ENCODE results near the gene RHBDD1. TPM values are rescaled to one million over a fixed set of nuclear protein-coding genes. Genes with fewer than 3 reads are reported as not detected.
A peak's percentile ranks its signal among the peaks of the same experiment; 100 is the strongest.
"Not testable (repeated sequence)": the region's sequence is repeated elsewhere in the genome, so short reads cannot be mapped to it uniquely, and the experiment has no call there.

Gene RHBDD1
- polyA plus RNA-seq, 3 donors: 29.4 to 30.9 (median 30.9) TPM

DNA sequence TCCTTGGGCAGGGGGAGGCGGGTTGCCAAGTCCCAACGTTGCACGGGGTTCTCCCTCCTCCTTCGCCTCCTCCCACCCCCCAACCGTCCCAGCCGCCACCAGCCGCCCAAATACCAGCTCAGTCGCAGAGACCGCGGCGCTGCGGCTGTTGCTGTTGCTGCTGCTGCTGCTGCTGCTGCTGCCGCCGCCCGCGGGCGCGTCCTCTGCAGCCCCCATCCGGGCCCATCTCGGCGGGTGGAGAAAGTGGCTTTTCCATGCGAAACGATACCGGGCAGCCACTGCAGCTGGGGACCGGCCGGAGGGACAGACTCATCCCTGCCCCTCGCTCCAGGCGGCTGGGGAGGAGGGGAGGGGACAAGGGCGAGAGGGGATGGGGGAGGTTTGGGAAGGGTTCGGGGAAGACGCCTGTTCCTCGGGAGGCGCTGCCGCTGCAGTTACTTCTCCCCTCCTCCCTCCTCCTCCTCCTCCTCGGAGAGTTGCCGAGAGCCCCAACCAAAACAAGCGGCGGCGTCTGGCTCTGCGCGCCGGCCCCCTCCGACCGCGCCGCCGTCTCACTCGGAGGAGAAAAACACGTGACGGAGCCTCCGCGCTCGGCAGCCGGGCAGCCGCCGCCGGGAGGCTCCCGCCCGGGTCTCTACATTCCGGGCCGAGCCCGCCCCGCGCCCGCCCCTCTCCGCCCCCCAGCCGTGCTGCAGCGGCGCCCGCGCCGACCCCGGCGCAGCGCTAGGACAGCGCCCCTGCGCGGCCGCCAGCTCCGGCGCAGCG lies 36.5 kb upstream of the RHBDD1 start, which contains the start of gene IRS1:
Gene IRS1 (minus strand): TSS at position 610 of the 765 bp plus-strand sequence. CDS start 1,082 bp downstream, outside the sequence.
- no peak for DNase-seq (ENCODE audit: low read depth in 3 of 3, low spot score in 2 of 3)

GRCh38 chr2:226799976-226800940 lies 35.6 kb upstream of the RHBDD1 start:
- no peak for DNase-seq (ENCODE audit: low read depth in 3 of 3, low spot score in 2 of 3)

DNA sequence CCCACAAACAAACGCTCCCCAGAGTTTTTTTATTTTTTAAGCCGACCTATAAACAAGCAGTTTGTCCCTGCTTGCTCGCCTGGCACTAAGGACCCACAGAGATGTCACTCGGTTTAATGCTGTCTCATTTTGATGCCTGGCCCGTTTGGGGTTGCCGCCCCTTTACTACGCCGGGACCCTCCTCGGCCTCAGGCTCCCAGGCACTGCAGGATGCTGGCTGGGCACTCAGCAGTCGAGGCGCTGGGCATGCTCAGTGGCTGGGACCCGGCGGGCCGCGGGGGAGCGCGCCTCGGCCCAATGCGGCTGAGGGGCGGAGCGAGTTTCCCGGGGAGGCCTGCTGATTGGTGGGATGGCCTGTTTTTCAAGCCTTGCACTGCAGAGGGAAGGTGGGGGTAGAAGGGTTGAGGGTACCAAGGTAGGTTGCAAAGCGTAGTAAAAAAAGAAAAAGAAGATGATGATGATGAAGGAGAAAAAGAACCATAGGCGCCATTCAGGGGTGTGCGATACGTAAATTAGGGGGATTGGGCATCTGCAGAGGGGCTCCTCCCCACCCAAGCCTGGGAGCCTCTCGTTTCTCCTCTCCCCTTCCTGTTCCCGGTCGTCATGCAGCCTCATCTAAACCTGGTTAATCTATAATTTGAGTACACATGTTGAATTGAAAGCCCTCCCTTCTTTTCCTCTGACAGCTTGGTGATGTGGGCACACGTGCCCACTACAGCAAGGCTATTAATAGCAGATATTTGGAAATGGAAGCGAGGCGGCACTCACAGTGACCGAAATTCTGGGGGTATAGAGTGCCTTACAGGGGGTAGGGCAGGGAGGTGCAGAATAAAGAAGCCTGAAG lies 34.7 kb upstream of the RHBDD1 start:
- DNase-seq (ENCODE audit: low read depth in 3 of 3, low spot score in 2 of 3): peak in 1 of 3 donors; percentile 80

- no peak for DNase-seq (ENCODE audit: low read depth in 3 of 3, low spot score in 2 of 3)
Observed at GRCh38 chr2:226802573-226802972, 33.3 kb upstream of the RHBDD1 start.

DNA sequence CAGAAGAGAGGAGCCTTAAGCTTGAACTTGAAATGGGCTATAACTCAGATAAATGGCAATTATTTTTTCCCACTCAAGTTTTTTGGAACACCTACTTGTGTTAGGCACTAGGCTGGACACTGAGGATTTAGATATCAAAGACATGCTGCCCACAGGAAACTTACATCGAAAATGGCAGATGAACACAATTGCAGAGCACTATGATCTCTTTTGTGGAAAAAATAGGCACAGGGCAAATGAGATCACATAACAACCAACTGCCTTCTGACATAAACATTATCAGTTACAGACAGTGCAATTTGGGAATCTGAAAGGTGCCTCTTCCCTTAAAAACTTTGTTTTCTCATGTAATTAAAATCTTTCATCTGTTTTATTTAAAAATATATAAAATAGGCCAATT lies 32.4 kb upstream of the RHBDD1 start:
- DNase-seq (ENCODE audit: low read depth in 3 of 3, low spot score in 2 of 3): no peak

DNA sequence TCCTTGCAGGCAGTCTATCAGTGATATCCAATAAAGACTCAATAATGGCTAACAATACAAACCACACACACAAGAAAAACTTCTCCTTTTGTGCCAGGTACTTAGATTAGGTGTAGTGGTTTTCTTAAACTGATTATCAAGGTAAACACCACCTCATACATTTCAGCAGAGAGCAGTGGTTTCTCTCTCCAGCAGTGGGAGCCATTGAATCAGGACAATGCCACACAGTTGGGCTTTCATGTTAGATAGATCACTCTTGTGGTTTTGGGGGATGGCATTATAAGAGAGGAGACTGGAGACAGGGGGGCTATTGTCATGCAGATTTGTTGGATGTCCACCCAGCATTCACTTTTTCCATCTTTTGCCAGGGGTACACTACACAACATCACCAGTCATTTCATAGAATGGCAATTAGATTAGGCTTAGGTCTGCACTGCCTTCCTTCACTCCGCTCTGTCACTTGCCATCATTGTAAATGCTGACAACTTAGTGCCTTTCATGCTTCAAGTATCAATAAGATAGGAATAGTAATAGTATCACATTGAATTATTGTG lies 22.6 kb upstream of the RHBDD1 start:
- DNase-seq (ENCODE audit: low read depth in 3 of 3, low spot score in 2 of 3): no peak

- no peak for DNase-seq (ENCODE audit: low read depth in 3 of 3, low spot score in 2 of 3)
Observed at GRCh38 chr2:226818930-226819329, 16.9 kb upstream of the RHBDD1 start.

DNA sequence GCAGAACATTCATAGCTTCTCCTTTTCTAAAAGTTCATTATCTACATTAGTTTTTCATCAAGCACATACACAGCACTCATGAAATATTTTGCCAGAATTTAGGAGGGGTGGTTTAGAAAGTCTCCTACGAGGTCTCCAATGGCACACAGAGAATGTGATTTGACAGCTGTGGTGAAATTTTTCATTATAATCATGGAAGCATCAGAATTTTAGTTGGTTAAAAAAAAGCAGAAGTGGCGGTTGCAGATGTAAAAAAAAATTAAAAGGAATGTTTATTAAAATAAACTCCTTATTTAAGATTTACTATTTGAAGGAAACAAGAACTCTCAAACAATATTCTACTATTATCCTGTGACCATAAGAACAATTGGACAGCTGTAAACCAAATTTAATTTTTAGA lies 10.8 kb upstream of the RHBDD1 start:
- DNase-seq (ENCODE audit: low read depth in 3 of 3, low spot score in 2 of 3): no peak

GRCh38 chr2:226828191-226828590 lies 7.7 kb upstream of the RHBDD1 start:
- DNase-seq (ENCODE audit: low read depth in 3 of 3, low spot score in 2 of 3): no peak

DNA sequence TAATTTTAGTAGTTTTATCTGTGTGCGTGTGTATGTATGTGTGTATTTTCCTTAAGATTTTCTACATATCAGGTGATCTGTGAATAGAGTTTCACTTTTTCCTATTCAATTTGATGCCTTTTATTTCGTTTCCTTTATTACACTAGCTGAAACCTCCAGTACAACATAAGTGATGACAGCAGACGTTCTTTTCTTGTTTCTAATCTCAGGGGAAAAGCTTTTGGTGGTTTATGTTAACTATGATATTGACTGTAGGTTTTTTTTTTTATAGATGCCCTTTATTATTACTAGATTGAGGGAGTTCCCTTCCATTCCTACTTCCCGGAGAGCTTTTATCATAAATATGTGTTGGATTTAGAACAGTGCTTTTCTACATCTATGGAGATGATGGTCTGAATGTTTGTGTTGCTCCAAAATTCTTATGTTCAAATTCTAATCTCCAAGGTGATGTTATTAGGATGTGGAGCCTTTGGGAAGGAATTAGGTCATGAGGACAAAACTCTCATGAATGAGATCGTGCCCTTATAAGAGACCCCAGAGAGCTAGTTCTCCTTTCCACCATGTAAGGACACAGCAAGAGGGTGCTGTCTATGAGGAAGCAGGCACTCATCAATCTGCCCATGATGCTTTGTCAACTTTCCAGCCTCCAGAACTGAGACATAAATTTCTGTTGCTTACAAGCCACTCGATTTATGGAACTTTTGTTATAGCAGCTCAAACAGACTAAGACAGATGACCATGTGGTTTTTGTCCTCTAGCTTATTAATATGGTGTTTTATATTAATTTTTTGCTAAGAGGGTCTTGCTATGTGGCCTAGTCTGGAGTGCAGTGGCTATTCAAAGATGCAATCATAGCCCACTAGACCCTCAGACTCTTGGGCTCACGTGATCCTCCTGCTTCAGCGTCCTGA lies 5.9 kb upstream of the RHBDD1 start:
- no peak for DNase-seq (ENCODE audit: low read depth in 3 of 3, low spot score in 2 of 3)

DNA sequence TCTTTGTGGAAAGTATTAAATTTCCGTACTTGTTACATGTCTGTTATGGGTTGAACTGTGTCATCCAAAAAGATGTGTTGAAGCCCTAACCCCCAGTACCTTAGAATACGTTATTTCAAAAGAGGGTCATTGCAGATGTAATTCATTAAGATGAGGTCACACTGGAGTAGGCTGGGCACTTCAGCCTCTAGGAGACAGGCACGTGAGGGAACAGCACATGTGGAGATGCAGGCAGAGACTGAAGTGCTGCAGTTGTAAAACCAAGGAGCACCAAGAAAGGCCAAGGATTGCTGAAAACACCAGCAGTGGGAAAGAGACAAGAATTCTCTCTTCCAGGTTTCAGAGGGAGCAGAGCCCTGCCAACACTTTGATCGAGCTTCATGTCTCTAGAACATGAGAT lies 4.6 kb upstream of the RHBDD1 start:
- DNase-seq (ENCODE audit: low read depth in 3 of 3, low spot score in 2 of 3): no peak

DNA sequence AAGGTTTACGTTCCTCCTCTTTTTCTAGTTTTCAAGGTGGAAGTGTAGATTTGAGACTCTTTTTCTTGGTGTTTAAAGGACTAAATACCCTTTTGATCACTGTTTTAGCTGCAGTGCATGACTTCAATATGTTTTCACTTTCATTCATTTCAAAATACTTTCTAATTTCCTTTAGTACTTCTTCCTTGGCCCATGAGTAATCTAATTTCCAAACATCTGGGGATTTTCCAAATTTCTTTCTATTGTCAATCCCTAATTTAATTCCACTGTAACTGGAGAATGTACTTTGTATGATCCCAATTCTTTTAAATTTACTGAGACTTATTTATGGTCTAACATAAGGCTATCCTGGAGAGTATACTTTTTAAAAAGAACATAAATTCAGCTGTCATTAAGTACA lies 3.8 kb upstream of the RHBDD1 start:
- no peak for DNase-seq (ENCODE audit: low read depth in 3 of 3, low spot score in 2 of 3)

DNA sequence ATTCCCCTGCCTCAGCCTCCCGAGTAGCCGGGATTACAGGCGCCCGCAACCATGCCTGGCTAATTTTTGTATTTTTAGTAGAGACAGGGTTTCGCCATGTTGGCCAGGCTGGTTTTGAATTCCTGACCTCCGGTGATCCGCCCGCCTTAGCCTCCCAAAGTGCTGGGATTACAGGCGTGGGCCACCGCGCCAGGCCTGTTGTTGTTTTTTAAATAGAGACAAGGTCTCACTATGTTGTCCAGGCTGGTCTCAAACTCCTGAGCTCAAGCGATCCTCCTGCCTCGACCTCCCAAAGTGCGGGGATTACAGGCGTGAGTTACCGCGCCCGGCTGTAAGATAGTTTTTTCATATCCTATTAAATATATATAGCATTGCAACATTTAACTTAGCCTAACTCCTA lies 974 bp upstream of the RHBDD1 start:
- not testable (repeated sequence) for DNase-seq (ENCODE audit: low read depth in 3 of 3, low spot score in 2 of 3)

DNA sequence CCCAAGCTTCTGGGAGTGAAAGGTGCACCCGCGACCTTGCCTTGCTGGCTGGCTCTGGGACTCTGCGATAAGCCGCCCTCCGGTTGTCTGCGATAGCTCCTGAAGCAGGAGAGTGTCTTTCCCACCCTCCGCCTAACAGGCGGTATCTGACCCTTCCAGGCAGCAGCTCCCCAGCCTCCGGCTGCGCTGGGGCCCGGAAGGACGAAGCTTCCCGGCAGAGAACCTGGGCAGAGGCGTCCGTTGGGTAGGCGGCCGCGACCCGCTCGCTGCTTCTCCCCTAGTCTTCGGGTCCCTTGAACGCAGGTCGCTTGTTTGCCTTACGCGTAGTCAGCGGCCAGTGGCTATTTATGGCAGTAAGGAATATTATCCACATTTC lies 446 bp upstream of the RHBDD1 start:
- peak in 1 of 3 donors; percentile 21 for DNase-seq (ENCODE audit: low read depth in 3 of 3, low spot score in 2 of 3)

GRCh38 chr2:226836548-226836885 lies 663 bp downstream of the RHBDD1 start:
- DNase-seq (ENCODE audit: low read depth in 3 of 3, low spot score in 2 of 3): peak; percentile 17 to 36 (median 27)

DNA sequence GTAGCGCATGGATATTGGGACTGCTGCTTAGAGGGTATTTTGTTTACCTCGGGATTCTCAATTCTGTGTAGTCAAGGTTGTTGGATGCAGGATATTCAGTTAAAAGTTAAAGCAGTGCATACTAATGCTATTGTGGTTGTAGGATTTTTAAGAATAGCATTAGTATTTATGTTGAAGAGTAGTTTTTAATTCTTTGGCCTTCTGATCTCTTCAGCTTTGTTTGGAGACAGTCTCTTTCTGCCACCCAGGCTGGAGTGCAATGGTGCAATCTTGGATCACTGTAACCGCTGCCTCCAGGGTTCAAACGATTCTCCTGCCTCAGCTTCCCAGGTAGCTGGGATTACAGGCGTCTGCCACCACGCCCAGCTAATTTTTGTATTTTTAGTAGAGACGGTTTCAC lies 1.5 kb downstream of the RHBDD1 start:
- DNase-seq (ENCODE audit: low read depth in 3 of 3, low spot score in 2 of 3): no peak

DNA sequence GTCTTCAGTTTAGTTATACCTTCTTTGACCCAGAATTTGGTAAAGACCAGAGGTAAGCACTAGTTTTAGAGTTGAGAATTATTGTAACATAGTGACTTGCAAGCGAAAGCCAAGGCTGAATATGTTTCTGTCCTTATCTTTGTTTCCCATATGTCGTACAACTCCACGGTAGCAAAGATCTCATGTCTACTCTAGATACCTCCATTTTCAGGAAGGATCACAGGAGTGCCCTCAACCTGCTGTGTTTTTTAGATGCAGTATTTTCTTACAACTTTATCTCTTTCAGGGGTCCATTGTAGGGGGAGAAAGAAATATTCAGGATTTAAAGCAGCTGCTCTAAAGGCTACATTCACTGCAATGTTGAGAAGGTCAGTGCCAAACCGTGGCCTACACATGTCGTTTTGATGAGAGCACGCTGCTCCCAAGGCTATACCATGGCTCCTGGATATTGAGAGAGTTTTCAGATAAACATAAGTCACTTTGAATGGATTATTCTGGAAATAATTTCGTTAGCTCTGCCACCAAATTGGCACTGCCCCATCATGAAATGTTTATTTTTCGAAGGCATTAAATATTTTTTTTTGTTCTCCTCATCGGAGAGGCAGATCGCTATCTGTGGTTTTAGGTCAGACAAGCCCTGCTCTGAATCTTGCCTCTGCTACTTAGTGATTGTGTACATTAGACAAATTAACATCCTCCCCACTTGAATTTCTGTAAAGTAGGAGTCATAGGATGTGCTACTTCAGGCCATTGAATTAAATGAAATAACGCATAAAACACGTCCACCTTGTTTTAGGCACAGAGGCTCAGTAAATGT lies 2.1 kb downstream of the RHBDD1 start:
- no peak for DNase-seq (ENCODE audit: low read depth in 3 of 3, low spot score in 2 of 3)

- DNase-seq (ENCODE audit: low read depth in 3 of 3, low spot score in 2 of 3): no peak
Observed at GRCh38 chr2:226838722-226839121, 2.9 kb downstream of the RHBDD1 start.

GRCh38 chr2:226839161-226839560 lies 3.3 kb downstream of the RHBDD1 start:
- DNase-seq (ENCODE audit: low read depth in 3 of 3, low spot score in 2 of 3): no peak

All from right renal cortex interstitium (tissue), 3 donors.